HG03175 (cell line): Measurements from ENCODE around the gene CDC14C.
"Not testable (repeated sequence)": the region's sequence is repeated elsewhere in the genome, so short reads cannot be mapped to it uniquely, and the experiment has no call there.

ENCODE experiments used
- ATAC-seq: cut with Tn5 transposase; IDR thresholded peaks from one replicate; pipeline ENCODE4 v1.9.1; 2021; ENCODE audit warnings: mild to moderate bottlenecking, moderate library complexity; ENCODE audit not compliant: unreplicated experiment

Gene CDC14C

DNA sequence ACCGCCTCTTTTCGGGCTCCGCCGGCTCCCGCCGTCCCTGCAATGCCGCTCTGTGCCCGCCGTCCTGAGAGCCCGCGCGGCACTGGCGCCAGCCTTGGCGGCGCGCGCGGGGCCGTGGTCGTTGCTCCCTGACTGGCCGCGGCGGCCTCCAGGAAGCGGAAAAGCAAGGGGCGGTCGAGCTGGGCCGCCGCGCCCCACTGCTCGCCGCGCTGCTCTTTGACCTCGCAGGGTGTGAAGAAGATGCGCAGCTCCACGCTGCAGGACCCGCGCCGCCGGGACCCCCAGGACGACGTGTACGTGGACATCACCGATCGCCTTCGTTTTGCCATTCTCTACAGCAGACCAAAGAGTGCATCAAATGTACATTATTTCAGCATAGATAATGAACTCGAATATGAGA lies at the start of gene CDC14C:
CDC14C (plus strand) TSS at position 115 of the 400 bp plus-strand sequence; CDS start at position 241, 126 bp downstream.
- ATAC-seq: no peak

DNA sequence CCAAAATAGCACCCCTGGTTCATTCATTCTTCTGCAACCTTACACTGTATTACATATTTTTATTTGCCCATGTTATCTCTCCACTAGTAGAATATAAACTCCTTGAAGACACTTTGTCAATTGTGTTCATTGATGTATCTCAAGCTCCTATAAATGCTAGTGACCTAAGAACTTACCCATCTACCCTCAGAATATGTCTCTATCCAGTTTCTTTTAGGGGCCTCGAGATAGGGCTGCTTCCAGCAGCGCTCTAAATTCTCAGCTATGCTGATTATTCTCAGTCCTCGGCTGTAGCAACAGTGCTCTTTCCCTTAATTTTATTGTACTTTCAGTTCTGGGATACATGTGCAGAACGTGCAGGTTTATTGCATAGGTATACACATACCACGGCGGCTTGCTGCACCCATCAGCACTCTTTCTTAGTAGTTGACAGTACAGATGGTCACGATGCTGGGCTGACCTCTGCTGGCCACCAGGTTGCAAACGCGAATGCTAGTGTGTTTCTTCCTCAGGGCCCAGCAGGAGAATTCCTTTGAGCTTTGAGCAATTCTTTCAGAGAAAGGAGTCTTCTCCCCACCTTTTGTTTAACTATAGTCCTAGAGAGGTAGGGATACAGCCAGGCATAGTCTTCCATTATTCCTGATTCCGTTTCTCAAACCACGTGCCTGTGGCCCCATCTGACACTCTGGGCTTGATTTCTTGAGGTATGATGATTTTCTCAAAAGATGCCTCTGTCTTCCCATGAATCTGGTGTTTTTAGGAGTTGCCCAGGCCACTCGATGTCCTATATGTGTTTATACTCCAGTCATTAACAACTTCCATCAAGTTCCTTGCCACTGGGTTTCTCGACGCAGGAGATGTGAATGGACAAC lies 49.1 kb upstream of the CDC14C start:
- no peak for ATAC-seq

DNA sequence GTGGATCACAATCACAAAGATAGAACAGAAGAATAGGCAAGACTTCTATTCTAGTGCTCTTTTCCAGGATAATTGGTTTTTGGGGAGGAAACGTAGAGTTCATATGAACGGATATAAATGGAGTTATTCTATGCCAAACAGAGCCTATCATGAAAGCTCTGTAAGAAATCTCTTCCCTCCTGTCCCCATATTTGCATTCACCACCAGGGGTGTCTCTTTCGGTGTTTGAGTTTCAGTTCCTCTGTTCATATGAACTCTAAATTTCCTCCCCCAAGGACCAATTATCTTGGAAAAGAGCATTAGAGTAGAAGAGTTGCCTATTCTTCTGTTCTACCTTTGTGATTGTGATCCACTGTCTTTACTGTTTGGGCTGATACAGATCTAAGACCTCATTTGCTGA lies 48.3 kb upstream of the CDC14C start:
- ATAC-seq: no peak

DNA sequence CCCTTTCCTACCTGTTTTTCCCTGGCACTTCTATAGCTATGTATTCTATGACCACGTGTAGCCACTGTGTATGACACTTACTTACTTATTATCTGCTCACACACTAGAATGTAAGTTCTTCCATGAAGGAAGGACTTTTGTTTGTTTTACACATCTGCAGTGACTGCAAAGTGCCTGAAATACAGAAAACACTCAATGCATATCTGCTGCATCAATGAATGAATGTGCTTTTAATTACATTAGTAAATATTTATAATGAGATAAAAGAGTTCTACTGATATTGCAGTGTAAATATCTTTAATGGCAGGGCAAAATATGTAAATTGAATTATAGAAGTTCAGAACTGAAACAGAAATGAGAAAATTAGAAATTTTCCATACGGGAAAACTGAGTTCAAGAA lies 43.5 kb upstream of the CDC14C start:
- no peak for ATAC-seq

DNA sequence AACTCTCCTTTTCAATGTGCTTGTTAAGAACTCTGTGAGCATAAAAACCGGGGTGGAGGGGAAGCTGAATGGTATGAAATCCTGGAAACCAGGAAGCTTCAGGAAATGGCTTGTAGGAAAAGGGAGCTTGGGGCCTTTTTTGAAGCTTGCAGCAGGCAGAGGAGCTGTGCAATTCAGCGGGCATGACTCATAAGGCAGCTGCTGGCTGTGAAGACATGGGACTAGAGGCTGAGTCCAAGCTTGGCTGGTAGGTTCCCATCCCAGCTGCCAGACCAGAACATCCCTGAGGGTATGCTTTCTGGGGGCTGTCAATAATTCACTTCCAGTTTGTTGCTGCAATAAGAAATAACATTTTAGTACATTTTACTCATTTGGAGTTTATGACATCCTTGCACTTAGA lies 36.8 kb upstream of the CDC14C start:
- ATAC-seq: no peak

DNA sequence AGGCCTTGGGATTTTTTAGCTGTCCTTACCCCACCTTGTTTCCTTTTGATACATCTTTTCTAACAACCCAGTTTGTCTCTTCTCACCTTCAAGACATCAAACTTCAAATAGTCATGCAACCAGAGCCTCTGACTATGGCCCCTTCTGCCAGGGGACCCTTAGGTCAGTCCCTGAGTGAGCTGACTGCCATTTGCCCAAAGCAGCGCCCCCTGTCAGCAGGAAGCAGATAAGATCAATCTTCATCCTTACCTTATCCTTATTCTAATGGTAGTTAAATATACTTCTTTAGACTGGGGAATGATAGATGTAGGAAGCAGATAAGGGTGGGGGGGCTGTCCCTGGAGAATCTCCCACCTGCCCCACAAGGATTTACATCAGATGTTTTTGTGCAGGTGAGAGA lies 29.8 kb upstream of the CDC14C start:
- no peak for ATAC-seq

DNA sequence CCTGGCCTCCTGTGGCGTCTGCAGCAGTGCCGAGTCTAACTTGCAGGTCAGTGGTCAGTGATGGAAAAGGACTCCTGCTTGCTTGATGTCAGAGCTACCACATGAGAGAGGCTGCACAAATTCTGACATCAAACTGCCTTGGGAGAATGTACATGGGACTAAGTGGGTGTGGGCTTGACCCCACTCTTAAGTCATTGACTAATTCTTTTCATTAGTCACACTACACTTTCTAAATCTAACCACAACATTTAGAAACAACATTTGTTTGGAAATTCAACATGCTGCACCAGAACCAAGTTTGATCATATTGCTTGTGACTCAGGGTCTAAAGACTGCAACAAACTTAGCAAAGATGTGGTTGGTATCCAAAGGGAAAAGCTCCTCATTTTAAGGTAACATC lies 24.4 kb upstream of the CDC14C start:
- no peak for ATAC-seq

DNA sequence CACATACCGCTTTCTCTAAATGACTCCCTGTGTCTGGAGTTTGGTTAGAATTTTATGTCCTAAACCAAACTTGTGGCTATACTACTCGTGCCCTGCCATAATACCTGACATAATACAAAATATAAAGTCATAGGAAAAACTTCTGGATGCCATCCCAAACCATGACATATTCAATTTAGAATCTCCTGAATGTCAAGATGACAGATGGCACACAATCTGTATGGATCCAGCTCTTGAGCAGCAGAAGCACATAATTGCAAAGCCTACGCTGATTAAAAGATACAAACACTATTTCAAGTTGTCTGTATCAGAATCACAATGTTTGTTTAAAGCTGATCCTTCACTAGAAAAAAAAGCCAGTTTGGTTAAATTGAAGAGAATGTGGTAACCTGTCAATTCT lies 22.4 kb upstream of the CDC14C start:
- ATAC-seq: no peak

DNA sequence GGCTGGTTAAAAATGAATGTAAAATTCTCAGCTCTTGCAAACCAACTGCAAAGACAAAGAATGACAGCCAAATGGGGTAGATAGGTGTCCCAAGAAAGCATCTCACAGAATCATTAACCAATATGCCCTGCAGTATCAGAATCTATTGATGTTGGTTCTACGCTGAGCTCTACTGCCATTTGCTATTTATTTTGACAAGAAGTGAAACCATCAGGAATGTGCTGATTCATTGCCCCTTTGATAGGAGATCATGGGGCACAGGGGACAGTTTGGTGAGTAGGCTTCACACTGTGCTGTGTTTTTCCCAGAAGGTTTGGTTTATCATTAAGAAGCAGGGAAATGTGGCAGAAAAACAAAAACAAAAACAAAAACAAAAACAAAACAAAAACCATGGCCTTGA lies 19.4 kb upstream of the CDC14C start:
- ATAC-seq: no peak

DNA sequence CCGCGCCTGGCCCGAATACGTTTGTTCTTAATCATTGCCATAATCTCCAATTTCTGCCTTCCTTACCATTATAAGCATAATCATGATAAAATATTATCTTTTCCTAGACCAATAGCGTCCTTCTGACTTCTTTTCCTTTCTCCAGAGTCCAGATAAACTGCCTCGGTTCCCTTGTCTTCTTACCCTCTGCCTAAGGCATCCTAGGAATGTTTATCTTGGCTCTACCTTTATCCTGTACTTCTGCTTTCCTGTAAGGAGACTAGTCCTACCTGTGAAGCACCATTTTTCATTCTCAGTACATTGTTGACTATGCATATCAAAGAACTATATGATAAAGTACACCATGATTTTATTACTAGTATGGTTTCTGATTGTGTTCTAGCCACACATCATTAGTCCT lies 18.7 kb upstream of the CDC14C start:
- not testable (repeated sequence) for ATAC-seq

DNA sequence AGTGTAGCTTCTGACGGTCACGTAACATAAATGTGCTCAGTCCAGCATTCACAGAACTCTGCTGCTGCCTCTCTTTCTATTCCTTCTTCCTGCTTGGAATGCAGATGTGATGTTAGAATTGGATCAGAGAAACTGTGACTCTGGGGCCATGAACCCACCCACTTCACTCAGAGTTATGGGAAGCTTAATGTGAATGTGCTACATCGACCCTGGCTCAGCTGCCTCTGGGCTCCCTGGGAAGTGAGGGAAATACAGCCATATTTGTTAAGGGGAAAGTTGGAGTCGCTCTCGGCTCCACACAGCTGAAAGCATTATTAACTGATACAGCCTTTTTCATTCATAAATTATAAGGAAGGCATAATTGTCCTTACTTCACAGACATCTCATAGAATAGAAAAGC lies 14.5 kb upstream of the CDC14C start:
- ATAC-seq: not testable (repeated sequence)

DNA sequence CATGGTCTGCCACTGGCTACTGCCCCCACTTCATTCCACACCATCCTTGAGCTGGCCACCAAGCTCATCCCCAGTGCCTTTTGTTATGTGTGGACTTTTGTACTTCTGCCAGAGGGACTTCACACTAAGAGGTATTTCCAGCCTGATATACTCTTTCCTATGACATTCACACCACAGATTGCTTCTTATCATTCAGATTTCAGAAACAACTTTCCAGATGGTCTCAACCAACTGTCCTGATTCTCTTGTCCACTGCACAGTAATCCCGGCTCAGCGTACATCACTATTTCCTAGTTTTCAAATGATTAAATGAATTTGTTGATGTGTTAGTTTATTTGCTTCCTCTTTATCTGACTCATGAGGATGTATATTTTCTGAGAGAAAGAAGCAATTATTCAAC lies 7.1 kb downstream of the CDC14C start:
- ATAC-seq: no peak

DNA sequence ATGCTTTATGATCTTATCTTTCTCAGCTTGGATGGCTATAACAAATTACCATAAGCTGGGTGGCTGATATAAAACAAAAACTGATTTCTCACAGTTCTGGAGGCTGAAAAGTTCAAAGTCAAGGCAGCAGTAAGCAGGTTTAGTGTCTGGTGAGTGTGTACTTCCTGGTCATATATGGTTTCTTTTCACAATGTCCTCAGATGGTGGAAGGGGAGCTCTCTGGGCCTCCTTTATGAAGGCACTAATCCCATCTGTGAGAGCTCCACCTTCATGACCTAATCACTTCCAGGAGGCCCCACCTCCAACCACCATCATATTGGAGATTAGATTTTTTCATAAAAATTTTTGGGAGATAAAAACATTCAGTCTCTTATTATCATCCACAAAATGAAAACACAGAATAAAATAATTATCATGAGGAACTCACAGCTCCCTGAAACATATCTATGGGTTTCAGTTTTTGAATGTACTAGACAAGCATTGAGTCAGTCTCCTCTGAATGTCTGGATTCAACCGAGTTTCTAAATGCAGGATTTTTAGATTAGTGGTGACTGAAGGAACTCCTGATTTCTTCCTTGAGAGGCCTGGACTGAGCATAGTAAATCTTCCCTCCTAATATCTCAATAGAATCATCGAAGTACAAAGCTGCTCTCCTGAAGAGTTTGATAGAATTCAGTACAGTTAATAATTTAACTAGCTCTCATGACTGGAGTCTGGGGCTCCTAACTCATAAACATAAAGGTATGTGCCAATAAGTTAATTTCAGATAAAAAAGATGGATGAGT lies 8.0 kb downstream of the CDC14C start:
- no peak for ATAC-seq

DNA sequence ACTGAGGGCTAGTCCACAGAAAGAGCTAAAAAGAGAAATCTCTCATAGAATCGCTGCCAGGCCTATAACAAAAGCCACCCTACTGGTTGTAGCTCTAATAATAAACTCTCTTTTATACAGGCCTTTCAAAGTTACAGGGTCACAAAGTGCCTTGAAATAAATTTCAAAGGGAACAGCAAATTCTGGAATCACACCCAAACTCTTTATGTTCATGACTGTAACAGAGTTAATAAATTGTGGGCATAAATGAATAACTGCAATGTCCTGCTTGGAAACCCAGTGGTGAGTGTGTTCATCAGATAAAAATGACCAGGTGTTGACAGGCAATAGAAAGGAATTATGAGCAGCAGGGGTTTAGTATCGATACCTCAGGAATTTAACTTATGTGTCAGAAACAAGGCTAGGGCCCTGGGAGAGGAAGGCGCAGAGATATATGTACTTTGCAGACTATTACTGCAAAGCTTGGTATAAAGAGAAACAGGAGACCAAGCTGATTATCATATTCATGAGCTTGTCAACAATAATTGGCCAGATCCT lies 9.3 kb downstream of the CDC14C start:
- ATAC-seq: no peak

DNA sequence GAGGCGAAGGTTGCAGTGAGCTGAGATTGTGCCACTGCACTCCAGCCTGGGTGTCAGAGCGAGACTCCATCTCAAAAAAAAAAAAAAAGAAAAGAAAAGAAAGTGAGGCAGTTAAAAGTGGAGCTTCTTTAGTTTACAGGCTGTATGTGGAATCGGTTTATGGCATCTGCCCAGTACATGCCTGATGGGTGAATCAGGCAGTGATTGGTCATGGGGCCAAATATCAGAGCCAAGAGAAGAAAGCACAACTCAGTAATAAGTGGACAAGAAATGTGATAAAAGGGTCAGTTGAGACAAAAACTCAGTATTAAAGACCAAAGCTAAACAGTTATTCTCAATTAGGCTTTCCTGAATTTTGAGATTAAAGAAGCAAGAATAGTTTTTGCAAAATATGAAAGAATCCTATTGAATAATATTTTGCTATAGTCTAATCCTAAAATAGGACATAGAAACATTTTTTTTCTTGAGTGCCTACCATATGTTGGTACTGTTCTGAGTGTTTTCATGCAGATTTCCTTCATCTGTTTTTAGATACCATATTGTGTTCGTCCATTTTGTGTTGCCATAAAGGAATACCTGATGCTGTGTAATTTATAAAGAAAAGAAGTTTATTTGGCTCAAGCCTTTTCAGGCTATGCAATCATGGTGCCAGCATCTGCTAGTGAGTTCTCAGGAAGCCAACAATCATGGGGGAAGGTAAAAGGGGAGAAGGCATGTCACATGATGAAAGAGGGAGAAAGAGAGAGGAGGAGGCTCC lies 14.4 kb downstream of the CDC14C start:
- no peak for ATAC-seq

DNA sequence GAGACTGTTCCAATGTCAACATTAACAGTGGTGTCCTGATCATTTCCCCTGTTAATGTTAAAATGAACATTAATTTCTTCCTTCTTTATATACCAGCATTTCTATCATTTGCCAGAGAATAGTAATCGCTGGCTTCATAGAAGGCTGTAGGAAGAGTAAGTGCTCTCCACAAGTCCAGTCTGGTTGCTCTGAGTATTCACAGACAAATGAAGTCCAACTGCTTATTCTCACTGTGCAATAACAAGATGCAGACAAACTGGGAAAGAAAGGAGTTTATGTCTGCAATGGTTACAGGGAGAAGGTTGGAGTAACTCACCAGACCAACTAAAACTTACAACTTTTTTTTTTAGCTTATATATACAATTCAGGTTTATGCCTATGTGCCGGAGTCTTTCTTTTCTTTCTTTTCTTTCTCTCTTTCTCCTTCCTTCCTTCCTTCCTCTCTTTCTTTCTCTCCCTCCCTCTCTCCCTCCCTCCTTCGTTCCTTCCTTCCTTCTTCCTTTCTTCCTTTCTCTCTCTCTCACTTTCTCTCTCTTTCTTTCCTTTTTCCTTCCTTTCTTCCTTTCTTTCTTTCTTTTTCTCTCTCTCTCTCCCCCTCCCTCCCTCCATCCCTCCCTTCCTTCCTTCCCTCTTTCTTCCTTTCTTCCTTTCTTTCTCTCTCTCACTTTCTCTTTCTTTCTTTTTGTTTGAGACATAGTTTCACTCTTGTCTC lies 19.1 kb downstream of the CDC14C start:
- no peak for ATAC-seq

DNA sequence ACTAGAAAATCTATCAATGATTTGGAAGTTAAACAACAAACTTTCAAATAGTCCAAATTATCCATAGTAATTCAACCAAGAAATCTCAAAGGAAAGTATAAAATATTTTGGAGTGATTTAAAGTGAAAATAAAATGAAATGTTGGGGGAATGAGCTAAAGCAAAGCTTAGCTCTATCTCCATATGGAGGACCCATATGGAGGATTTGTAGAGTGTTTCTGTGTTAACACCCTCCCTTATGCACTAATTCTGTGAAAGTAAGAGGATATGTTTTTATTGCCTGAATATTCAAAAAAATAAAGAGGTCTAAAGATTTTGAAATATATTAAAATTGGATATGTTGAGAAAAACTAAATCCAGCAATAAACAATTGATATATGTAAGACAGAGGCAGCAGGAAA lies 31.6 kb downstream of the CDC14C start:
- no peak for ATAC-seq

DNA sequence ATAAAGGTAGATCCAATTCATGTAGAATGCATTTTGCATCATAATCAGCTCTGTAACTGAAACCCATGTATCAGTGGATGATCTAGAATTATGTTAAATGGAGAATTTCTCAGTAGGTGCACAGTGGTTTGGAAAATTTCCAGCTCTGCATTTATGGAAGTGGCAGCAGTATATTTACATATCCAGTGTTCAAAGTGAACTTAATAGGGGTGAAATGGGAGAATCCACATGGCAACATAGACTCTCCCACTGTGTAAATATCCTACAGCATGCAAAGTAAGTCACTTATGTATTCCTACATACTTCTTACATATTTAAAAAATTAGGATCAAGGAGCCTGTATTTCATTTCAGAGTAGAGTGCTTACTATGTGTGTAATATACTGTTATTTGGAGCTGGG lies 35.3 kb downstream of the CDC14C start:
- no peak for ATAC-seq

DNA sequence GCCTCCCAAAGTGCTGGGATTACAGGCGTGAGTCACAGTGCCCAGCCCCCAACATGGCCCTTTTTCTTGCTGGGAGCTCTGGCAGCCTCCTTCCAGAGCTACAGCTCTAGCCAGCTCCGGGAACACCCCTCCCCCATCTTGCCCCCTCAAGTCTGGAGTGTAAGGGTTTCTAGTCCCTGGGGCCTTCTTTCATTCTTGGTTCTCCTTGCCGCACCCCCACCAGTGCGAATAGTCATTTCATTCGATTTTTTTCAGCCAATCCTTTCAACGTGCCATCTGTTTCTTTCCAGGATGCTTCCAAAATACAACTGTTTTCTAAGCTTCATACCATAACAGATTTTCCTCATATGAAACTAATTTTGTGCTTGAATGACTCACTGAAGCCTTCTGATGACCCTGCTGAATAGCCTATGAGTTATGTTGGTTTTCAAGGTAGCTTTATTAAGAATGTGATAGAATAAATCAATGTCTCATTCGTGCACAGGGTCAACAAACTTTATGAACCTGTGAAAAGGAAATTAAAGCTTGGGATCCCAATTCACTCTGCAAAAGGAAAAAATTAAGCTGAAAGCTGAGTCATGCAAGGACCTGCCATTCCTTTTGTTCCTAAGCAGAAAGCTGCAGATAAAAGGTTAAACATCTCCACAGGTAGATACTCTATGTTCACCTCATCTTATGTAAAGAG lies 38.6 kb downstream of the CDC14C start:
- ATAC-seq: no peak

DNA sequence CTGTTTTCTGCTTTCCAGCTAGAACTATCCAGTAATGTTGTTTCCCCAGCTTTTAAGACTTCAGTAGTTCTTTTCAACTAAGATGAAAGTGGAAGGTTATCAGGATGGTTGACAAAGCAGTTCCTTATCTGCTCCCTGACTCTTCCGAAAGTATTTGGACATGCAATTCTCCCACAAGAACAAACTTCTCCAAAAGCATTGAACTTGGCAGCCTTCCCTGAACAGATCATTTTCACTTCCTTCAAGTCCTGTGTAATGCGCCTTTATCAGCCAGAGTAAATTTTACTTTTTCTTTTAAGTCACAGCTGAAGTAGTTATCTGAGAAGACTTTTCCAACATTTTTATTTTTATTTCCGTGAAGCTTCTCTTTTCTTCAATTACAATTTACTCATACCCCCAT lies 39.7 kb downstream of the CDC14C start:
- no peak for ATAC-seq
